Measurements from ENCODE around the gene SAA1.

Gene SAA1

GRCh38 chr11:18313965-18314763 lies 48.1 kb downstream of the SAA1 start:
- Histone ChIP-seq H3K4me1 (ENCODE audit: insufficient read depth, low read length) (no peaks in the 10 kb centered on the region), H3K9me3 (ENCODE audit: insufficient read depth, low read depth, low read length) (no peaks in the 10 kb centered on the region), H3K27me3 (ENCODE audit: insufficient read depth, low read length) (no peaks in the 10 kb centered on the region), H3K27ac (ENCODE audit: low read length) (no peak overlapping the region), H3K9ac (ENCODE audit: low read depth, low read length) (no peak overlapping the region), H3K36me3 (ENCODE audit: insufficient read depth, low read depth, low read length) (peaks cover 31% of the 10 kb centered on the region), H3K4me3 (ENCODE audit: low read length) (no peak overlapping the region)

DNA sequence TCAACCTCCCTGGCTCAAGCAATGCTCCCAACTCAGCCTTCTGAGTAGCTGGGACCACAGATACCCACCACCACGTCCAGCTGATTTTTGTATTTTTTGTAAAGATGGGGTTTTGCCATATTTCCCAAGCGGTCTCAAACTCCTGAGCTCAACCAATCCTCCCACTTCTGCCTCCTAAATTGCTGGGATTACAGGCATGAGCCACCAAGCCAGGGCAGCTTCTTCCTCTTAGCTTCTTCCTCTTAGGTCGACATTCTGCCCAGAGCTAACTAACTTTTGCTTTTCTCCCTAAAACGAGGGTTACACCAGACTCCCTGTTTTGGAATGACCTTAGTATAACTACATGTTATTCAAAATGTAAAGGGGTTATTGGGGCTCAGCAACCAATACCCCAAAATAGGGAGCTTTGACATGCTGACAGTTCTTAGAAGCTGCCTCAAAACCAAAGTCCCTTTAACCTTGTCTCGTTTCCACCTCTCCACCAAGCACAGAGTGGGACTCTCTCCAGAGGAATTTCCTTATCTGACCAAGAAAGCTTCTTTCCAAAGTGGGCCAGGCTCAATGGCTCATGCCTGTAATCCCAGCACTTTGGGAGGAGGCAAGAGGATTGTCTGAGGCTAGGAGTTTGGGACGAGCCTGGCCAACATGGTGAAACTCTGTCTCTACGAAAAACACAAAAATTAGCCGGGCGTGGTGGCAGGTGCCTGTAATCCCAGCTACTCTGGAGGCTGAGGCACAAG lies 48.9 kb downstream of the SAA1 start:
- no peaks in the 10 kb centered on the region for H3K27me3 ChIP-seq (ENCODE audit: insufficient read depth, low read length)
- H3K36me3 ChIP-seq (ENCODE audit: insufficient read depth, low read depth, low read length), result peaks cover 23% of the 10 kb centered on the region
- H3K9ac ChIP-seq (ENCODE audit: low read depth, low read length), result no peak overlapping the region
- H3K9me3 ChIP-seq (ENCODE audit: insufficient read depth, low read depth, low read length), result no peaks in the 10 kb centered on the region
- H3K4me1 ChIP-seq (ENCODE audit: insufficient read depth, low read length), result no peaks in the 10 kb centered on the region; the same call in 1 of the 2 replicates
- no peak overlapping the region for H3K27ac ChIP-seq (ENCODE audit: low read length)
- no peak overlapping the region for H3K4me3 ChIP-seq (ENCODE audit: low read length)

DNA sequence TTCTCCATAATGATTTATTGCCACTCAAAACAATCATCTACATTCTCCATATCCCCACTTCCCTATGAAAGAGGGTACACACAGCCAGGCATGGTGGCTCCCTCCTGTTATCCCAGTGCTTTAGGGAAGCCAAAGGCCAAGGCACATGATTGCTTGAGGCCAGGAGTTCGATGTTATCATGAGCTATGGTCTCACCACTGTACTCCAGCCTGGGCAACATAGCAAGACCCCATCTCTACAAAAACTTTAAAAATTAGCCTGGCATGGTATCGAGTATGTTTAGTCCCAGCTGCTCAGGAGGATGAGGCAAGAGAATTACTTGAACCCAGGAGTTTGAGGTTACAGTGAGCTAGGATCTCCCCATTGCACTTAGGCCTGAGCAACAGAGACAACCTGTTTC lies 49.8 kb downstream of the SAA1 start:
- Histone ChIP-seq H3K27me3 (ENCODE audit: insufficient read depth, low read length) (no peaks in the 10 kb centered on the region), H3K9ac (ENCODE audit: low read depth, low read length) (no peak overlapping the region), H3K4me1 (ENCODE audit: insufficient read depth, low read length) (peaks cover 5% of the 10 kb centered on the region), H3K9me3 (ENCODE audit: insufficient read depth, low read depth, low read length) (no peaks in the 10 kb centered on the region), H3K36me3 (ENCODE audit: insufficient read depth, low read depth, low read length) (peaks cover 14% of the 10 kb centered on the region), H3K27ac (ENCODE audit: low read length) (no peak overlapping the region), H3K4me3 (ENCODE audit: low read length) (no peak overlapping the region)

- Histone ChIP-seq H3K27me3 (ENCODE audit: insufficient read depth, low read length) (no peaks in the 10 kb centered on the region), H3K4me1 (ENCODE audit: insufficient read depth, low read length) (peaks cover 5% of the 10 kb centered on the region), H3K36me3 (ENCODE audit: insufficient read depth, low read depth, low read length) (peaks cover 4% of the 10 kb centered on the region; the same call in 1 of the 2 replicates), H3K9me3 (ENCODE audit: insufficient read depth, low read depth, low read length) (no peaks in the 10 kb centered on the region), H3K27ac (ENCODE audit: low read length) (no peak overlapping the region), H3K4me3 (ENCODE audit: low read length) (no peak overlapping the region), H3K9ac (ENCODE audit: low read depth, low read length) (no peak overlapping the region)
Observed at GRCh38 chr11:18317551-18317950, 51.5 kb downstream of the SAA1 start.

Data from iPS-20b (cell line).